ENCODE data around the gene DUOX1. TPM values are rescaled to one million over a fixed set of nuclear protein-coding genes. Genes with fewer than 3 reads are reported as not detected.

Gene DUOX1
- total RNA-seq, 2 donors from 2014 or later: 0.45 to 0.96 TPM

DNA sequence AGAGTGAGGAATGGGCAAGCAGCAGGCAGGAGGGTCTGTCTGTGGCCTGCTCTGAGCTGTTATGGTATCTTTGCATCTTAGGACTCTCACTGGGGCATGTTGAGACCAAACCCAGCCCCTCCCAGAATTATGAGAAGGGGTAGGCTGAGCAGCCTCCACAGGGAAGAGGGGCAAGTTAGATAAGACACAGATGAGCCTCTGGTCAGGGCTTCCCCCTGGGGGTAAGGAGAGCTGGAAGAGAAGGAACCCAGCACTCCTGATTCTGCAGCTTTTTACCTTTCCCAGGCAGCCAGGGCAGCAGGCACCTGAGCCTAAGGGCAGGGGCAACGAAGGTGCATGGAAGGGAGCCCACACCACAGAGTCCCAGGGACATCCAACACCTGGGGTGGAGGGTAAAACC is 19.3 kb downstream of the DUOX1 start:
- no peaks in the 10 kb centered on the region for H3K4me1 ChIP-seq

DNA sequence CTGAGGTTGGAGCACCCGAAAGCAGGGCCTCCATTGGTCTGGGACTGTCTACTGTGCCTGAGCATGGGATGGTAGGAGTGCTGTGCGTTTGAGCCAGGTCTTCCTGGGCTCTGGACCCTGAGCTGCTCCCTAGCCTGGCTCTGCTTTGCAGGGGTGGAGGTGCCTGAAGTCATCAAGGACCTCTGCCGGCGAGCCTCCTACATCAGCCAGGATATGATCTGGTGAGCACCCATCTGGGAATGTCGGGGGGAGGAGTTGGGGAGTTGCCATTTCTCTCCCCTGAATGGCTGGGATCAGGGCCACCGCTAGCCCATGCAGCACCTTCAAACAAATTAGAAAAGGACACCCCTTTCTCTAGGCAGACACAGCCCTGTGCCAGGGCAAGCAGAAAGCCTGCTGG is 20.7 kb downstream of the DUOX1 start:
- no peak for DNase-seq
- H3K27me3 ChIP-seq: no peaks in the 10 kb centered on the region
- H3K4me3 ChIP-seq: no peak overlapping the region
- H3K9ac ChIP-seq (ENCODE audit: low read depth in 2 of 2, low read length in 2 of 2): no peak overlapping the region
- H3K36me3 ChIP-seq: no peaks in the 10 kb centered on the region
- TF ChIP-seq, protein P1, sequence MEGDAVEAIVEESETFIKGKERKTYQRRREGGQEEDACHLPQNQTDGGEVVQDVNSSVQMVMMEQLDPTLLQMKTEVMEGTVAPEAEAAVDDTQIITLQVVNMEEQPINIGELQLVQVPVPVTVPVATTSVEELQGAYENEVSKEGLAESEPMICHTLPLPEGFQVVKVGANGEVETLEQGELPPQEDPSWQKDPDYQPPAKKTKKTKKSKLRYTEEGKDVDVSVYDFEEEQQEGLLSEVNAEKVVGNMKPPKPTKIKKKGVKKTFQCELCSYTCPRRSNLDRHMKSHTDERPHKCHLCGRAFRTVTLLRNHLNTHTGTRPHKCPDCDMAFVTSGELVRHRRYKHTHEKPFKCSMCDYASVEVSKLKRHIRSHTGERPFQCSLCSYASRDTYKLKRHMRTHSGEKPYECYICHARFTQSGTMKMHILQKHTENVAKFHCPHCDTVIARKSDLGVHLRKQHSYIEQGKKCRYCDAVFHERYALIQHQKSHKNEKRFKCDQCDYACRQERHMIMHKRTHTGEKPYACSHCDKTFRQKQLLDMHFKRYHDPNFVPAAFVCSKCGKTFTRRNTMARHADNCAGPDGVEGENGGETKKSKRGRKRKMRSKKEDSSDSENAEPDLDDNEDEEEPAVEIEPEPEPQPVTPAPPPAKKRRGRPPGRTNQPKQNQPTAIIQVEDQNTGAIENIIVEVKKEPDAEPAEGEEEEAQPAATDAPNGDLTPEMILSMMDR (IDR thresholded peaks at IDR 0.05): no peak
- no peak overlapping the region for H3K27ac ChIP-seq
- H3K4me1 ChIP-seq: no peaks in the 10 kb centered on the region
- no peaks in the 10 kb centered on the region for H3K9me3 ChIP-seq
- intact Hi-C loops (cut with DNase I): no loop called here

More for the DNA sequence above, 19.3 kb downstream of the DUOX1 start:
- intact Hi-C loops (cut with DNase I): no loop called here
- TF ChIP-seq, protein P1 (IDR thresholded peaks at IDR 0.05): no peak
- Histone ChIP-seq H3K4me3 (no peak overlapping the region), H3K9me3 (no peaks in the 10 kb centered on the region), H3K27ac (no peak overlapping the region), H3K36me3 (no peaks in the 10 kb centered on the region), H3K27me3 (no peaks in the 10 kb centered on the region), H3K9ac (ENCODE audit: low read depth in 2 of 2, low read length in 2 of 2) (no peak overlapping the region)
- DNase-seq: no peak

DNA sequence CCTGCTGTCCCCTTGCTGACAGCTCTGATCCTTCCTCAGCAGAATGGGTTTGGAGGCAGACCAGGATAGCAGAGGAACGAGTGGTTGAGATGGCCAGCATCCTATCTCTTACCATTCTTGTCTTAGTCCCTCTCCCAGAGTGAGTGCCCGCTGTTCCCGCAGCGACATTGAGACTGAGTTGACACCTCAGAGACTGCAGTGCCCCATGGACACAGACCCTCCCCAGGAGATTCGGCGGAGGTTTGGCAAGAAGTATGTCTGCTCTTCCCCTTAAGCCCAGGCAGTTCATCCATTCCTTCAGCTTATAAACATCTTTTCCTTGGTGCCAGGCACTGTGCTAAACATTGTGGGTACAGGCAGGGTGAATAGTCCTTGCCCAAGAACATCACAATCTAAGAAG is 21.2 kb downstream of the DUOX1 start:
- H3K4me3 ChIP-seq: no peak overlapping the region
- no peak overlapping the region for H3K27ac ChIP-seq
- no peaks in the 10 kb centered on the region for H3K27me3 ChIP-seq
- TF ChIP-seq, protein P1 (IDR thresholded peaks at IDR 0.05): no peak
- no peaks in the 10 kb centered on the region for H3K9me3 ChIP-seq
- H3K36me3 ChIP-seq: no peaks in the 10 kb centered on the region
- no peak for DNase-seq
- H3K9ac ChIP-seq (ENCODE audit: low read depth in 2 of 2, low read length in 2 of 2): no peak overlapping the region
- intact Hi-C loops (cut with DNase I): no loop called here
- H3K4me1 ChIP-seq: no peaks in the 10 kb centered on the region

DNA sequence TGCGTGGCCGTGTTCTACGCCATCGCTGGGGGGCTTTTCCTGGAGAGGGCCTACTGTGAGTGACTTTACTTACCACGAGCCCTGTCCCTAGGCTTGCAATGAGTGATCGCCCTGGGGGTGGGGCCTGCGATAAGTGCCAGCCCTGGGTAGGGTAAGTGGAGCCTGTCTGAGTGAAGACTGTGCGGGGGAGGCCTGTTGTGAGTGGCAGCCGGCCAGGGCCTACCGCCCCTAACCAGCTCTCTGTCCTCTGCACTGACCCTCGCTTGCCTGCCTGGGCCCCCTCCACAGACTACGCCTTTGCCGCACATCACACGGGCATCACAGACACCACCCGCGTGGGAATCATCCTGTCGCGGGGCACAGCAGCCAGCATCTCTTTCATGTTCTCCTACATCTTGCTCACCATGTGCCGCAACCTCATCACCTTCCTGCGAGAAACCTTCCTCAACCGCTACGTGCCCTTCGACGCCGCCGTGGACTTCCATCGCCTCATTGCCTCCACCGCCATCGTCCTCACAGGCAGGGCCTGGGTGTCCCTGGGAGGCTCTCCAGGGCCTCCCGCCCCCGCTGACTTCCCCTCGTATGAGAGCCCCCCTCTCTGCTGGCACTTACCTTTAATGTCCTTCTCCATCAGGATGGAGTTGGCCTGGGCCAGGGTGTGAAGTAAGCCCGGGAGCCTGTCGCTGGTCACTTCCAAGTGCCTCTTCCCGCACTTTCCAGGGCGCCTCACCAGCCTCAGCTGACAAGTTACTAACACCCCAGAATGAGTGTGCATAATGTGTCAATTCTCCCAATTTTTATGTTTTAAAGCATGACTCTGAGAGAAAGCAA is 22.4 kb downstream of the DUOX1 start:
- no peaks in the 10 kb centered on the region for H3K9me3 ChIP-seq
- H3K4me3 ChIP-seq: no peak overlapping the region
- no peak overlapping the region for H3K27ac ChIP-seq
- H3K9ac ChIP-seq (ENCODE audit: low read depth in 2 of 2, low read length in 2 of 2): no peak overlapping the region
- TF ChIP-seq, protein P1 (IDR thresholded peaks at IDR 0.05): no peak
- intact Hi-C loops (cut with DNase I): no loop called here
- H3K36me3 ChIP-seq: no peaks in the 10 kb centered on the region
- H3K4me1 ChIP-seq: no peaks in the 10 kb centered on the region
- DNase-seq: no peak
- H3K27me3 ChIP-seq: no peaks in the 10 kb centered on the region

DNA sequence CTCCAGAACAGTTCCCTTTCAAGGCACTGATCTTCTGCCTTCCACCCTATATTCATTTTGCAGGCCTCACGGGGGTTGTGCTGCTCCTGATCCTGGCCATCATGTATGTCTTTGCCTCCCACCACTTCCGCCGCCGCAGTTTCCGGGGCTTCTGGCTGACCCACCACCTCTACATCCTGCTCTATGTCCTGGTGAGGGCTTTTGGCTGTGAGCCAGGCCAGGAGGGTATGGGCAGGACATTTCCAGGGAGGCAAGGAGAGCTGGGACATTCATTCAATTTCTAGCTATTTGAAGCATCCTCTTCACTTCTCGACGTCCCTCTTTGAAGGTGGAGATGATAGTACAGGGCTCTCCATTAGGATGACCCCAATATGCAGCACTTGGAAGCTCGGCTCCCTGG is 25.9 kb downstream of the DUOX1 start:
- no peak overlapping the region for H3K4me3 ChIP-seq
- H3K36me3 ChIP-seq: no peaks in the 10 kb centered on the region
- H3K27me3 ChIP-seq: no peaks in the 10 kb centered on the region
- no peaks in the 10 kb centered on the region for H3K9me3 ChIP-seq
- TF ChIP-seq, protein P1 (IDR thresholded peaks at IDR 0.05): no peak
- H3K27ac ChIP-seq: no peak overlapping the region
- no peak overlapping the region for H3K9ac ChIP-seq (ENCODE audit: low read depth in 2 of 2, low read length in 2 of 2)
- no peaks in the 10 kb centered on the region for H3K4me1 ChIP-seq
- intact Hi-C loops (cut with DNase I): no loop called here
- DNase-seq: no peak
